AG10803 (cell line): ENCODE results near the gene MSANTD1.

ENCODE experiments used
- DNase-seq: peaks from one replicate; pipeline ENCODE4 v3.0.0; 2010; ENCODE audit warnings: low read depth
- H3K4me3 ChIP-seq: 2 replicates; pipeline ENCODE4 v1.5.1; 2011; ENCODE audit warnings: mild to moderate bottlenecking, low read length, control low read depth
- CTCF ChIP-seq: conservative IDR thresholded peaks from 2 replicates; pipeline ENCODE4 v1.5.1; 2011; ENCODE audit warnings: mild to moderate bottlenecking, low read length, control low read depth, inconsistent platforms

MSANTD1 gene

GRCh38 chr4:3287271-3287971 lies 38.5 kb downstream of the MSANTD1 start:
- no peak for DNase-seq
- no peak overlapping the region for H3K4me3 ChIP-seq
- TF ChIP-seq CTCF, result no peak

GRCh38 chr4:3287972-3288570 lies 39.1 kb downstream of the MSANTD1 start:
- H3K4me3 ChIP-seq, result no peak overlapping the region
- no peak for TF ChIP-seq CTCF
- DNase-seq, result no peak

- no peak for DNase-seq
- no peak for TF ChIP-seq CTCF
Observed at GRCh38 chr4:3288571-3289094, 39.7 kb downstream of the MSANTD1 start.

GRCh38 chr4:3290476-3290875 lies 41.5 kb downstream of the MSANTD1 start:
- no peak for DNase-seq
- TF ChIP-seq CTCF, result no peak
- H3K4me3 ChIP-seq, result no peak overlapping the region

More at GRCh38 chr4:3288571-3289094, 39.7 kb downstream of the MSANTD1 start:
- no peak overlapping the region for H3K4me3 ChIP-seq

- H3K4me3 ChIP-seq, result no peak overlapping the region
- no peak for TF ChIP-seq CTCF
- no peak for DNase-seq
Observed at GRCh38 chr4:3290889-3291321, 41.9 kb downstream of the MSANTD1 start.

GRCh38 chr4:3291411-3291968 lies 42.5 kb downstream of the MSANTD1 start:
- DNase-seq, result no peak
- peak overlapping the region; percentile 84 for H3K4me3 ChIP-seq
- TF ChIP-seq CTCF, result no peak
